Heart left ventricle (tissue), 13 donors: Measurements from ENCODE around the gene PUS3.

ENCODE experiments used
- POLR2A ChIP-seq, 2 donors: fragments of 450-650 bp; IDR thresholded peaks; one replicate each; pipeline ENCODE4 v1.6.1; 2017; ENCODE audit warnings: antibody characterized with exemption in 2 of 2, mild to moderate bottlenecking in 2 of 2, moderate library complexity in 2 of 2
- TF ChIP-seq, protein P1 (sequence below), 12 donors: fragments of 200-600 bp; sonication (generic) in 4 of 12; IDR thresholded peaks; one replicate each; pipeline versions ENCODE4 v1.5.0 to v1.8.0; 2018 to 2022; ENCODE audit warnings: antibody characterized with exemption in 12 of 12, mild to moderate bottlenecking in 5 of 12
- donor health status: ischemic (EF 13 %, LVEDD 7.1; RV severe dilation, severe dysfunction).
- donor health status: DM: no; HTN: yes; CAD: no.
- donor health status: DM: no; HTN: no; CAD: no.
- donor health status: ischemic (EF 25% LVEDD 6.9; RV normal size, moderate dysfunction).
- donor health status: ischemic (EF 25% LVEDD 5.7; RV mildly dilated, moderate dysfunction).
- donor health status: ischemic (EF 35%, LVEDD 5.7; RV mildly dilated, moderate dysfunction).
- donor health status: nonischemic (EF 11% LVEDD 7.7; RV severe dilation, severe dysfunction).
- donor health status: DM: yes; HTN: yes; CAD: no.
- donor health status: PGD.
- donor health status: ischemic (EF 29% LVEDD 5.4; RV normal size, mild dysfunction).
- donor health status: nonischemic (EF 23%, LVEDD 6.1; RV moderate dilation, normal function).

DNA sequence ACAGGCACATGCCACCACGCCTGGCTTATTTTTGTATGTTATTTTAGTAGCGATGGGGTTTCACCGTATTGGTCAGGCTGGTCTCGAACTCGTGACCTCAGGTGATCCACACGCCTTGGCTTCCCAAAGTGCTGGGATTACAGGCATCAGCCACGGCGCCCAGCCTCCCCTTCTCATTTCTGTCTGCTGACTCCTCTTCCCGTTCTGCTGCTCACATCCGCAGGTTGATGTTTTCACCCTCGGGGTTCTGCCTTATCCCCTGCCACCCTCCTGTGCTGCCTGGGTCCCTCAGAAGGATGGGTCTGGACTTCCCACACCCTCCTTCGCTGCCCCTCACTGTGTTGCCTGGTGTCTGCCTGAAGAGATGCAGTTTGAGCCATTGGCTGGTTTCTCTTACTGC, 23.7 kb upstream of the PUS3 start:
- TF ChIP-seq, protein P1, sequence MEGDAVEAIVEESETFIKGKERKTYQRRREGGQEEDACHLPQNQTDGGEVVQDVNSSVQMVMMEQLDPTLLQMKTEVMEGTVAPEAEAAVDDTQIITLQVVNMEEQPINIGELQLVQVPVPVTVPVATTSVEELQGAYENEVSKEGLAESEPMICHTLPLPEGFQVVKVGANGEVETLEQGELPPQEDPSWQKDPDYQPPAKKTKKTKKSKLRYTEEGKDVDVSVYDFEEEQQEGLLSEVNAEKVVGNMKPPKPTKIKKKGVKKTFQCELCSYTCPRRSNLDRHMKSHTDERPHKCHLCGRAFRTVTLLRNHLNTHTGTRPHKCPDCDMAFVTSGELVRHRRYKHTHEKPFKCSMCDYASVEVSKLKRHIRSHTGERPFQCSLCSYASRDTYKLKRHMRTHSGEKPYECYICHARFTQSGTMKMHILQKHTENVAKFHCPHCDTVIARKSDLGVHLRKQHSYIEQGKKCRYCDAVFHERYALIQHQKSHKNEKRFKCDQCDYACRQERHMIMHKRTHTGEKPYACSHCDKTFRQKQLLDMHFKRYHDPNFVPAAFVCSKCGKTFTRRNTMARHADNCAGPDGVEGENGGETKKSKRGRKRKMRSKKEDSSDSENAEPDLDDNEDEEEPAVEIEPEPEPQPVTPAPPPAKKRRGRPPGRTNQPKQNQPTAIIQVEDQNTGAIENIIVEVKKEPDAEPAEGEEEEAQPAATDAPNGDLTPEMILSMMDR (IDR thresholded peaks at IDR 0.05), result no peak
- no peak for TF ChIP-seq POLR2A (IDR thresholded peaks at IDR 0.05)
